ENCODE data around the gene RGS18.
"Not testable (repeated sequence)": the region's sequence is repeated elsewhere in the genome, so short reads cannot be mapped to it uniquely, and the experiment has no call there.

RGS18 gene

DNA sequence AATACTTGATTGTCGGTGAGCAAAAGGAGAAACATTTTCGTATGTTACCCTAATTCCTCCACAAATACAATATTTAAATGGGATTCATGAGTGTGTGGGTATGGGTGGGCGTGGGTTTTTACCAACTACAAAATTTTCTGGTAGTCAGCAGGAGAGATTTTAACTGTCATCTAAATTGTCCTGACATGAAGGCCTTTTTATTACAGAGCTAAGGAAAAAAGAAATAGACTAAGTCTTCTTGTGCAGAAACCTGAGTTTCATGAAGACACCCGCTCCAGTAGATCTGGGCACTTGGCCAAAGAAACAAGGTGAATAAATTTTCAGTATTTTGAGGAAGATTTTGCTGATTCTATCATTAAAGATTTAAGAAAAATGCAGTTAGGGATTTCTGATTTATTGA, 752 bp downstream of the RGS18 start:
- H3K4ac ChIP-seq (ENCODE audit: low read depth, low read length), result no peak overlapping the region
- no peak overlapping the region for H3K9ac ChIP-seq (ENCODE audit: low read length)
- H3K79me1 ChIP-seq (ENCODE audit: low read length), result no peaks in the 10 kb centered on the region
- H3K27ac ChIP-seq (ENCODE audit: low read depth, low read length), result no peak overlapping the region
- H3K36me3 ChIP-seq (ENCODE audit: control insufficient read depth, insufficient read depth, low read length), result no peaks in the 10 kb centered on the region
- H2AK5ac ChIP-seq (ENCODE audit: low read length), result no peak overlapping the region
- H2BK5ac ChIP-seq (ENCODE audit: low read length), result no peak overlapping the region
- no peaks in the 10 kb centered on the region for H3K27me3 ChIP-seq (ENCODE audit: insufficient read depth, low read length, poor library complexity)
- H3K18ac ChIP-seq (ENCODE audit: low read length), result no peak overlapping the region
- no CpG with 5 or more reads among the region's 4 CpGs for WGBS (ENCODE audit: extremely low coverage, insufficient coverage, low lambda C conversion rate)
- H4K8ac ChIP-seq (ENCODE audit: low read depth, low read length), result no peak overlapping the region
- H2BK15ac ChIP-seq (replicated peaks; ENCODE audit: low read depth), result no peak overlapping the region
- no peak overlapping the region for H2BK120ac ChIP-seq (ENCODE audit: low read depth, low read length)
- no peaks in the 10 kb centered on the region for H3K4me1 ChIP-seq (ENCODE audit: control insufficient read depth, low read depth, low read length)
- no peak overlapping the region for H4K5ac ChIP-seq (ENCODE audit: low read length)
- no peak overlapping the region for H3K4me3 ChIP-seq (ENCODE audit: low read length)
- H3K56ac ChIP-seq (ENCODE audit: low read length), result no peak overlapping the region
- no peak overlapping the region for H3K4me2 ChIP-seq (ENCODE audit: low read length)
- no peaks in the 10 kb centered on the region for H3K79me2 ChIP-seq (ENCODE audit: control insufficient read depth, insufficient read depth, low read length)
- no peak overlapping the region for H3K23ac ChIP-seq (ENCODE audit: low read length)
- DNase-seq, result no peak

DNA sequence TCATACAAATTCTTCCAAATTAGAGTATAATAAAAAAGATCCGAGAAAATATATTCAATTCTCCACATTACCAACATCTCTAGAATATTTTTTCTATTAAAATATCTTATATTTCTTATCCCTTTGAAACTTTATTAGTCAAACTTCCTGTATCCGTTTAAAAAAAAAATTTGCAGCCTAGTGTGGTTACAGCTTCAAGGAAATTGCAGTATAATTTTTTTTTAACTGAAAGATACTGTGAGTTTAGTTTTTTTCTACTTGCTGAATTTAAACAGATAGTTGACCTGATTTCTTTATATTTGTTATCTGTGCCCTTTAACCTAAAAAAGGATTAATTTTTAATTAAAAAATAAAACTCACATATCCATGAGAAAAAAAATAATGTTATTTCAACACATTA, 1.5 kb downstream of the RGS18 start:
- H3K79me2 ChIP-seq (ENCODE audit: control insufficient read depth, insufficient read depth, low read length), result no peaks in the 10 kb centered on the region
- no peak overlapping the region for H3K56ac ChIP-seq (ENCODE audit: low read length)
- H2AK5ac ChIP-seq (ENCODE audit: low read length), result no peak overlapping the region
- H3K18ac ChIP-seq (ENCODE audit: low read length), result no peak overlapping the region
- H3K36me3 ChIP-seq (ENCODE audit: control insufficient read depth, insufficient read depth, low read length), result no peaks in the 10 kb centered on the region
- no peaks in the 10 kb centered on the region for H3K4me1 ChIP-seq (ENCODE audit: control insufficient read depth, low read depth, low read length)
- no peak overlapping the region for H2BK120ac ChIP-seq (ENCODE audit: low read depth, low read length)
- no peak overlapping the region for H3K4ac ChIP-seq (ENCODE audit: low read depth, low read length)
- no peak overlapping the region for H4K5ac ChIP-seq (ENCODE audit: low read length)
- no peaks in the 10 kb centered on the region for H3K79me1 ChIP-seq (ENCODE audit: low read length)
- H3K27ac ChIP-seq (ENCODE audit: low read depth, low read length), result no peak overlapping the region
- WGBS (ENCODE audit: extremely low coverage, insufficient coverage, low lambda C conversion rate), result 100% methylated on average over 2 of the region's 2 CpGs
- no peak overlapping the region for H2BK15ac ChIP-seq (replicated peaks; ENCODE audit: low read depth)
- H3K27me3 ChIP-seq (ENCODE audit: insufficient read depth, low read length, poor library complexity), result no peaks in the 10 kb centered on the region
- H4K8ac ChIP-seq (ENCODE audit: low read depth, low read length), result no peak overlapping the region
- no peak overlapping the region for H2BK5ac ChIP-seq (ENCODE audit: low read length)
- H3K4me2 ChIP-seq (ENCODE audit: low read length), result no peak overlapping the region
- H3K23ac ChIP-seq (ENCODE audit: low read length), result no peak overlapping the region
- H3K4me3 ChIP-seq (ENCODE audit: low read length), result no peak overlapping the region
- H3K9ac ChIP-seq (ENCODE audit: low read length), result no peak overlapping the region
- no peak for DNase-seq

DNA sequence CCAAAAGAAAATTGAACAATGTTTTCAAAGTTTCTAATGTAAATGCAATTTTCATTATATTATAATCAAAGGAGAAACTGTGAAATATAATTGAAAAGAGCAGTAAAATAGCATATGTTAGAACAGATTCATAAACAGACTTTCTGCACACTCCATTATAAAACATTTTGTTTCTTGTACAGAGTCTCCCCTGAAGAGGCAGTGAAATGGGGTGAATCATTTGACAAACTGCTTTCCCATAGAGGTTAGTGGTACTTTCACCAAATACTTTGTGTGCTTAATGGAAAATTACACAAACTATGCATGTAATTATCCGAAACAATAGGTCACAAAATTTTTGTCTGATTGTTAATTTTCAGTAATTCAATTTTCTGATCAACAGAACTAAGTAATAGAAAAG, 1.9 kb downstream of the RGS18 start:
- no peak overlapping the region for H2BK5ac ChIP-seq (ENCODE audit: low read length)
- H3K23ac ChIP-seq (ENCODE audit: low read length), result no peak overlapping the region
- no peak overlapping the region for H3K4me3 ChIP-seq (ENCODE audit: low read length)
- H3K27me3 ChIP-seq (ENCODE audit: insufficient read depth, low read length, poor library complexity), result no peaks in the 10 kb centered on the region
- no peaks in the 10 kb centered on the region for H3K4me1 ChIP-seq (ENCODE audit: control insufficient read depth, low read depth, low read length)
- H2BK120ac ChIP-seq (ENCODE audit: low read depth, low read length), result no peak overlapping the region
- H3K27ac ChIP-seq (ENCODE audit: low read depth, low read length), result no peak overlapping the region
- H3K56ac ChIP-seq (ENCODE audit: low read length), result no peak overlapping the region
- H3K79me1 ChIP-seq (ENCODE audit: low read length), result no peaks in the 10 kb centered on the region
- no peak for DNase-seq
- H4K5ac ChIP-seq (ENCODE audit: low read length), result no peak overlapping the region
- no peak overlapping the region for H3K18ac ChIP-seq (ENCODE audit: low read length)
- H3K9ac ChIP-seq (ENCODE audit: low read length), result no peak overlapping the region
- H3K4ac ChIP-seq (ENCODE audit: low read depth, low read length), result no peak overlapping the region
- H3K4me2 ChIP-seq (ENCODE audit: low read length), result no peak overlapping the region
- no peak overlapping the region for H2AK5ac ChIP-seq (ENCODE audit: low read length)
- WGBS (ENCODE audit: extremely low coverage, insufficient coverage, low lambda C conversion rate), result no CpG with 5 or more reads among the region's 1 CpG
- H3K79me2 ChIP-seq (ENCODE audit: control insufficient read depth, insufficient read depth, low read length), result no peaks in the 10 kb centered on the region
- H2BK15ac ChIP-seq (replicated peaks; ENCODE audit: low read depth), result no peak overlapping the region
- H4K8ac ChIP-seq (ENCODE audit: low read depth, low read length), result no peak overlapping the region
- H3K36me3 ChIP-seq (ENCODE audit: control insufficient read depth, insufficient read depth, low read length), result no peaks in the 10 kb centered on the region

DNA sequence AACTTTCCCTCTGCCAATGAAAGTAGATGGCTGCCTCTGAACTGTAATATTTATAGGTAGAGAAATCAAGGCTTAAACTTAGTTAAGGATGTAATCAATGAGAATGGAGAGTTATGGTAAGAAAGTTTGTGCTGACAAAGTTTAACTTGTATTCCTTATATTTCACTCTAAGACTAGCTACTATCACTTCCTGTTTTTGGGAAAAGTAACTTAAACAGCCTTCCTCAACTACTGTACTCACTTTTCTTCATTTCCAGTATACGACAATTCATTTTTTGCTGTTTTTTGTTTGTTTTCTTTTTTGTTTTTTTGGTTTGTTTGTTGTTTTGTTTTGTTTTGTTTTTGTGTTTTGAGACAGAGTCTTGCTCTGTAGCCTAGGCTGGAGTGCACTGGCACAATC, 3.7 kb downstream of the RGS18 start:
- H3K4me3 ChIP-seq (ENCODE audit: low read length), result no peak overlapping the region
- no peak overlapping the region for H3K4ac ChIP-seq (ENCODE audit: low read depth, low read length)
- WGBS (ENCODE audit: extremely low coverage, insufficient coverage, low lambda C conversion rate), result no CpG with 5 or more reads among the region's 1 CpG
- H3K27me3 ChIP-seq (ENCODE audit: insufficient read depth, low read length, poor library complexity), result no peaks in the 10 kb centered on the region
- H3K79me1 ChIP-seq (ENCODE audit: low read length), result no peaks in the 10 kb centered on the region
- no peak overlapping the region for H2BK5ac ChIP-seq (ENCODE audit: low read length)
- H3K4me1 ChIP-seq (ENCODE audit: control insufficient read depth, low read depth, low read length), result no peaks in the 10 kb centered on the region
- H2BK15ac ChIP-seq (replicated peaks; ENCODE audit: low read depth), result no peak overlapping the region
- no peak overlapping the region for H4K5ac ChIP-seq (ENCODE audit: low read length)
- H3K18ac ChIP-seq (ENCODE audit: low read length), result no peak overlapping the region
- no peak overlapping the region for H3K23ac ChIP-seq (ENCODE audit: low read length)
- H2BK120ac ChIP-seq (ENCODE audit: low read depth, low read length), result no peak overlapping the region
- H3K9ac ChIP-seq (ENCODE audit: low read length), result no peak overlapping the region
- no peak overlapping the region for H2AK5ac ChIP-seq (ENCODE audit: low read length)
- no peak overlapping the region for H3K27ac ChIP-seq (ENCODE audit: low read depth, low read length)
- H3K36me3 ChIP-seq (ENCODE audit: control insufficient read depth, insufficient read depth, low read length), result no peaks in the 10 kb centered on the region
- H3K4me2 ChIP-seq (ENCODE audit: low read length), result no peak overlapping the region
- H3K56ac ChIP-seq (ENCODE audit: low read length), result no peak overlapping the region
- H4K8ac ChIP-seq (ENCODE audit: low read depth, low read length), result no peak overlapping the region
- DNase-seq, result no peak
- H3K79me2 ChIP-seq (ENCODE audit: control insufficient read depth, insufficient read depth, low read length), result no peaks in the 10 kb centered on the region

DNA sequence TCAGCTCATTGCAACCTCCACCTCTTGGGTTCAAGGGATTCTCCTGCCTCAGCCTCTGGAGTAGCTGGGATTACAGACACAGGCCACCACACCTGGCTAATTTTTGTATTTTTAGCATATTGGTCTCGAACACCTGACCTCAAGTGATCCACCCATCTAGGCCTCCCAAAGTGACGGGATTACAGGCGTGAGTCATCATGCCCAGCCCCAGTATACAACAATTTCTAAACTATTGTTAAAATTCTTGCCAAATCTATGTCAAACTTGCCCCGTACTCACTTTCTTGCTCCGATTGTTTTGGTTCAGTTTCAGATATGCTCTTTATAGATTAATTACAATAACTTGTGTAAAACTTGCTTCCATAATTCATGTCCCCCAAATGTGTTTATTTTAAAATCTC, 4.1 kb downstream of the RGS18 start:
- Histone ChIP-seq H2BK120ac (ENCODE audit: low read depth, low read length) (no peak overlapping the region), H3K4ac (ENCODE audit: low read depth, low read length) (no peak overlapping the region), H3K4me3 (ENCODE audit: low read length) (no peak overlapping the region), H4K8ac (ENCODE audit: low read depth, low read length) (no peak overlapping the region), H4K5ac (ENCODE audit: low read length) (no peak overlapping the region), H3K9ac (ENCODE audit: low read length) (no peak overlapping the region), H3K79me1 (ENCODE audit: low read length) (no peaks in the 10 kb centered on the region), H3K79me2 (ENCODE audit: control insufficient read depth, insufficient read depth, low read length) (no peaks in the 10 kb centered on the region), H3K4me2 (ENCODE audit: low read length) (no peak overlapping the region), H3K56ac (ENCODE audit: low read length) (no peak overlapping the region), H3K23ac (ENCODE audit: low read length) (no peak overlapping the region), H2BK5ac (ENCODE audit: low read length) (no peak overlapping the region), H3K4me1 (ENCODE audit: control insufficient read depth, low read depth, low read length) (no peaks in the 10 kb centered on the region), H3K27me3 (ENCODE audit: insufficient read depth, low read length, poor library complexity) (no peaks in the 10 kb centered on the region), H3K18ac (ENCODE audit: low read length) (no peak overlapping the region), H3K27ac (ENCODE audit: low read depth, low read length) (no peak overlapping the region), H3K36me3 (ENCODE audit: control insufficient read depth, insufficient read depth, low read length) (no peaks in the 10 kb centered on the region), H2AK5ac (ENCODE audit: low read length) (no peak overlapping the region), H2BK15ac (replicated peaks; ENCODE audit: low read depth) (no peak overlapping the region)
- no CpG with 5 or more reads among the region's 5 CpGs for WGBS (ENCODE audit: extremely low coverage, insufficient coverage, low lambda C conversion rate)
- DNase-seq, result no peak

DNA sequence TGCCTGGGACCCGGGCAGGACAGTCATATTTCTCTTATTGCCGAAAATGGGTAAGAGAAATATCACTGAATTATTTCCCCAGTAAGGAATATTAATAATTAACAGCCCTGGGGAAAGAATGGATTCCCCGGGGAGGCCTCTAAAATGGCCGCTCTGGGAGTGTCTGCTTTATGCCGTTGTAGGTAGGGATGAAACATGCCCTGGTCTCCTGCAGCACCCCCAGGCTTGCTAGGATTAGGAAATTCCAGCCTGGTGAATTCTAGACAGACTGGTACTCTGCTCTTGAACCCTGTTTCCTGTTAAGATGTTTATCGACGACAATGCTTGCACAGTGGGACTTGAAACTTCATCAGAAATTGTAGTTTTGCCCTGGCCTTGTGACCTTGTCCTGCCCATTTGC, 6.7 kb downstream of the RGS18 start:
- not testable (repeated sequence) for H3K56ac ChIP-seq (ENCODE audit: low read length); H2AK5ac ChIP-seq (ENCODE audit: low read length); H3K79me1 ChIP-seq (ENCODE audit: low read length); H4K5ac ChIP-seq (ENCODE audit: low read length); H3K18ac ChIP-seq (ENCODE audit: low read length); H3K4ac ChIP-seq (ENCODE audit: low read depth, low read length); H4K8ac ChIP-seq (ENCODE audit: low read depth, low read length); H2BK15ac ChIP-seq (replicated peaks; ENCODE audit: low read depth); H3K23ac ChIP-seq (ENCODE audit: low read length); H3K79me2 ChIP-seq (ENCODE audit: control insufficient read depth, insufficient read depth, low read length); H2BK120ac ChIP-seq (ENCODE audit: low read depth, low read length); H3K27ac ChIP-seq (ENCODE audit: low read depth, low read length); DNase-seq; H3K4me2 ChIP-seq (ENCODE audit: low read length); H3K36me3 ChIP-seq (ENCODE audit: control insufficient read depth, insufficient read depth, low read length); H3K9ac ChIP-seq (ENCODE audit: low read length); H2BK5ac ChIP-seq (ENCODE audit: low read length); H3K27me3 ChIP-seq (ENCODE audit: insufficient read depth, low read length, poor library complexity); H3K4me3 ChIP-seq (ENCODE audit: low read length); H3K4me1 ChIP-seq (ENCODE audit: control insufficient read depth, low read depth, low read length)
- WGBS (ENCODE audit: extremely low coverage, insufficient coverage, low lambda C conversion rate), result no CpG with 5 or more reads among the region's 7 CpGs
